K562 (cell line): Measurements from ENCODE around the gene NADSYN1. TPM values are rescaled to one million over a fixed set of nuclear protein-coding genes. Genes with fewer than 3 reads are reported as not detected.

ENCODE experiments used
- ATAC-seq: fragments of 200-7000 bp; cut with Tn5 transposase; 3 replicates; pipeline ENCODE4 v1.9.1; 2020; ENCODE audit warnings: moderate library complexity
- BruUV-seq: library from RNA; stranded (reverse); fragments of 400-500 nt; replicated peaks from 2 replicates; lab custom pipeline; 2021; lab: Mats Ljungman, UMichigan
- CTCF ChIA-PET: fragments of 300-600 bp; formaldehyde crosslinking; extraction: SDS; loops from one replicate; lab custom pipeline; 2021; ENCODE audit warnings: low intra/inter-chr PET ratio; lab: Yijun Ruan, JAX
- POLR2A ChIA-PET: fragments of 300-600, 350-650 bp; sonication (Branson Sonifier 250); formaldehyde crosslinking; extraction: SDS; loops from one replicate; lab custom pipeline; 2021; ENCODE audit warnings: antibody characterized with exemption, inconsistent platforms; lab: Yijun Ruan, JAX
- DNase-seq, 4 experiments: peaks; one replicate each; pipeline versions ENCODE4 v3.0.0 to v3.0.0-alpha.2; 2011 to 2018; ENCODE audit warnings: low spot score in 3 of 4, mixed read lengths in 3 of 4; ENCODE audit errors: extremely low read depth in 1 of 4
- FAIRE-seq: peaks from 2 replicates; lab custom pipeline; 2011; peaks lifted over from hg19 to GRCh38; lab: Jason Lieb, UNC
- H2AFZ ChIP-seq: 2 replicates; pipeline ENCODE4 v1.6.0; 2011; ENCODE audit warnings: low read depth, low read length, control low read depth, inconsistent platforms
- H3K27ac ChIP-seq: fragments of 200-600 bp; 3 replicates; pipeline ENCODE4 v1.8.0; 2011; ENCODE audit warnings: low read depth, mild to moderate bottlenecking, control low read depth, inconsistent platforms, low read length, moderate library complexity, mixed read lengths; ENCODE audit errors: extremely low read depth
- H3K27me3 ChIP-seq, 2 experiments: fragments of 300-600 bp in 1 of 2; 2 replicates in 1 of 2; 3 replicates in 1 of 2; pipeline versions ENCODE4 v1.6.0 to v1.8.0; 2011; ENCODE audit warnings: inconsistent platforms in 2 of 2, low read length in 2 of 2, mild to moderate bottlenecking in 1 of 2, mixed read lengths in 1 of 2, moderate library complexity in 1 of 2; ENCODE audit not compliant: control insufficient read depth in 2 of 2, insufficient read depth in 2 of 2
- H3K36me3 ChIP-seq: fragments of 300-600 bp; 3 replicates; pipeline ENCODE4 v1.8.0; 2011; ENCODE audit warnings: mild to moderate bottlenecking, low read length, inconsistent platforms; ENCODE audit not compliant: control insufficient read depth, insufficient read depth
- H3K4me1 ChIP-seq, 2 experiments: fragments of 200-600 bp in 1 of 2; replicated peaks in 1 of 2; 2 replicates in 1 of 2; 3 replicates in 1 of 2; pipeline versions ENCODE4 v1.5.1 to v1.8.0; 2011; ENCODE audit warnings: inconsistent platforms in 2 of 2, low read length in 2 of 2, mild to moderate bottlenecking in 1 of 2, mixed read lengths in 1 of 2, moderate library complexity in 1 of 2; ENCODE audit not compliant: control insufficient read depth in 2 of 2, insufficient read depth in 2 of 2
- H3K4me2 ChIP-seq: 2 replicates; pipeline ENCODE4 v1.6.1; 2011; ENCODE audit warnings: low read length, control low read depth, inconsistent platforms, mixed read lengths; ENCODE audit not compliant: insufficient read depth
- H3K4me3 ChIP-seq: fragments of 200-600 bp; sonication (generic), shearing (Covaris generic); 2 replicates; pipeline ENCODE4 v1.5.1; 2016; ENCODE audit warnings: control low read depth, inconsistent platforms
- H3K79me2 ChIP-seq: fragments of 200-600 bp; 3 replicates; pipeline ENCODE4 v1.8.0; 2011; ENCODE audit warnings: low read length, inconsistent platforms; ENCODE audit not compliant: control insufficient read depth, insufficient read depth
- H3K9ac ChIP-seq, 2 experiments: 2 replicates each; pipeline versions ENCODE4 v1.6.0 to v1.6.1; 2011; ENCODE audit warnings: low read depth in 2 of 2, low read length in 2 of 2, control low read depth in 1 of 2, inconsistent platforms in 1 of 2, mild to moderate bottlenecking in 1 of 2, mixed read lengths in 1 of 2; ENCODE audit not compliant: insufficient read depth in 1 of 2
- H3K9me1 ChIP-seq: one replicate; pipeline ENCODE4 v1.6.0; 2011; ENCODE audit warnings: inconsistent platforms, mild to moderate bottlenecking, low read length, moderate library complexity; ENCODE audit not compliant: control insufficient read depth, insufficient read depth
- H3K9me3 ChIP-seq: replicated peaks from 2 replicates; pipeline ENCODE4 v1.5.1; 2011; ENCODE audit warnings: low read depth, low read length, inconsistent platforms; ENCODE audit not compliant: control insufficient read depth, insufficient read depth
- H4K20me1 ChIP-seq: replicated peaks from 2 replicates; pipeline ENCODE4 v1.6.1; 2011; ENCODE audit warnings: low read length, inconsistent platforms, mixed read lengths; ENCODE audit not compliant: control insufficient read depth, insufficient read depth
- ARID3A ChIP-seq: IDR thresholded peaks from 2 replicates; pipeline ENCODE4 v1.6.1; 2012; ENCODE audit warnings: low read depth, low read length, improper control_type of control experiment, borderline replicate concordance
- BCLAF1 ChIP-seq, 2 experiments: fragments of 450-650 bp in 1 of 2; IDR thresholded peaks; 2 replicates each; pipeline ENCODE4 v1.6.1; 2011 to 2017; ENCODE audit warnings: low read depth in 2 of 2, antibody characterized with exemption in 1 of 2, borderline replicate concordance in 1 of 2, low read length in 1 of 2, mild to moderate bottlenecking in 1 of 2, mixed read lengths in 1 of 2; ENCODE audit not compliant: control insufficient read depth in 1 of 2
- HDAC8 ChIP-seq: fragments of 450-650 bp; IDR thresholded peaks from 2 replicates; pipeline ENCODE4 v1.6.1; 2016; ENCODE audit warnings: mild to moderate bottlenecking, missing genetic modification characterization, moderate library complexity, missing compliant biosample characterization
- HMBOX1 ChIP-seq: sonication (generic); IDR thresholded peaks from 2 replicates; pipeline ENCODE4 v1.6.1; 2016
- HNRNPH1 ChIP-seq: fragments of 200-400 bp; formaldehyde crosslinking; optimal IDR thresholded peaks from 2 replicates; pipeline ENCODE3; 2017; ENCODE audit warnings: low read depth, mild to moderate bottlenecking, low read length, moderate library complexity
- ILK ChIP-seq: fragments of 450-650 bp; IDR thresholded peaks from 2 replicates; pipeline ENCODE4 v1.6.1; 2016; ENCODE audit warnings: missing genetic modification characterization, low read depth, mild to moderate bottlenecking, missing compliant biosample characterization, moderate library complexity, borderline replicate concordance
- KAT7 ChIP-seq: sonication (generic); formaldehyde crosslinking; IDR thresholded peaks from 2 replicates; pipeline ENCODE4 v1.8.0; 2022; ENCODE audit warnings: missing genetic modification reagents, mild to moderate bottlenecking, borderline replicate concordance
- SAFB ChIP-seq: fragments of 200-400 bp; formaldehyde crosslinking; IDR thresholded peaks from 2 replicates; pipeline ENCODE4 v1.6.1; 2017; ENCODE audit warnings: low read depth, low read length, borderline replicate concordance
- SETDB1 ChIP-seq: IDR thresholded peaks from one replicate; pipeline ENCODE4 v1.6.1; 2012; ENCODE audit warnings: low read length, control low read depth, inconsistent platforms
- ZBTB17 ChIP-seq: fragments of 450-650 bp; formaldehyde crosslinking; IDR thresholded peaks from 2 replicates; pipeline ENCODE4 v1.4.0; 2020; ENCODE audit warnings: mild to moderate bottlenecking
- ZNF224 ChIP-seq: sonication (generic); formaldehyde crosslinking; IDR thresholded peaks from 2 replicates; pipeline ENCODE4 v1.8.0; 2022; ENCODE audit warnings: mild to moderate bottlenecking, missing genetic modification reagents
- ZNF592 ChIP-seq: fragments of 450-650 bp; IDR thresholded peaks from 2 replicates; pipeline ENCODE4 v1.6.1; 2017; ENCODE audit warnings: antibody characterized with exemption, mild to moderate bottlenecking
- WGBS: fragments of 100-300 bp; shearing (Covaris generic); methylation state at CpG from one replicate; pipeline ENCODE4 v1.1.6; 2016; ENCODE audit warnings: low coverage, mixed read lengths; ENCODE audit not compliant: insufficient coverage; ENCODE audit errors: missing lambda C conversion rate; 5-methylcytosine and 5-hydroxymethylcytosine counted together
- in situ Hi-C: fragments of 300-500 bp; cut with MboI; formaldehyde crosslinking; loops from 4 replicates; pipeline ENCODE4 v1.15.0; 2018; ENCODE audit warnings: inconsistent platforms, mixed read lengths
- intact Hi-C: fragments of 100-400 bp; cut with micrococcal nuclease; formaldehyde crosslinking; loops from 2 replicates; pipeline ENCODE4 v1.14.2; 2022
- polyA plus RNA-seq, 8 experiments: library from polyadenylated mRNA; depleted of rRNA in 4 of 8; stranded (reverse) in 5 of 8; unstranded in 3 of 8; fragments of >200 nt; fragmentation: Nextera tagmentation in 2 of 8; fragmentation: Illumina TruSeq in 1 of 8; extraction: Ambion mirVana in 2 of 8; extraction: Trizol in 1 of 8; gene quantifications; 2 replicates each; pipeline versions ENCODE4 v1.2.1 to v1.2.3, GENCODE V29; 2011 to 2014; ENCODE audit warnings: inconsistent platforms in 1 of 8, missing spikeins in 1 of 8
- total RNA-seq, 7 experiments: library from RNA; depleted of rRNA in 6 of 7; stranded (reverse); fragments of >200 nt in 6 of 7; fragmentation: Illumina TruSeq in 2 of 7; extraction: Trizol in 2 of 7; gene quantifications; 2 replicates each; pipeline versions ENCODE4 v1.2.1 to v1.2.3, GENCODE V29; 2011 to 2021; ENCODE audit warnings: low replicate concordance in 1 of 7

Gene NADSYN1
- total and polyA plus RNA-seq, 9 of the 15 experiments (the other 6 are each of a cell fraction or from before 2014, with no cell fraction given), result 12.7 to 57.3 (median 42.1) TPM

- Histone ChIP-seq H3K36me3 (peaks cover 57% of the 10 kb centered on the region; the same call in 2 of the 3 replicates), H3K9me1 (no peaks in the 10 kb centered on the region), H3K4me3 (no peak overlapping the region), H3K4me1 (peaks cover 0 to 5% of the 10 kb centered on the region in 2 experiments; a peak in 1 of 5 replicates), H3K27ac (no peak overlapping the region), H3K9me3 (no peaks in the 10 kb centered on the region), H3K27me3 (no peaks in the 10 kb centered on the region), H3K4me2 (no peak overlapping the region), H2AFZ (no peak overlapping the region), H3K79me2 (no peaks in the 10 kb centered on the region), H3K9ac (no peak overlapping the region), H4K20me1 (no peaks in the 10 kb centered on the region)
- no TSS peak for BruUV-seq
- intact Hi-C loops, result no loop called here
- CTCF ChIA-PET, result no interaction called here
- in situ Hi-C loops, result no loop called here
- WGBS, result 94% methylated on average over 12 of the region's 13 CpGs
- DNase-seq (no peak), ATAC-seq (no peak), FAIRE-seq (no peak)
- POLR2A ChIA-PET, result no interaction called here
- no peak for TF ChIP-seq ILK (tag)
- no peak for TF ChIP-seq ARID3A
- TF ChIP-seq HDAC8 (tag), result no peak
- TF ChIP-seq ZBTB17, result no peak
- TF ChIP-seq ZNF224 (CRISPR knock-in tag), result no peak
- no peak for TF ChIP-seq KAT7 (CRISPR knock-in tag)
- no peak for TF ChIP-seq BCLAF1 (IDR thresholded peaks at IDR 0.05; ENCODE audit: borderline replicate concordance in 1 of 2, control insufficient read depth in 1 of 2, low read depth in 2 of 2, low read length in 1 of 2)
- no peak for TF ChIP-seq SAFB
- TF ChIP-seq HNRNPH1, result no peak
- TF ChIP-seq HMBOX1, result no peak
- no peak for TF ChIP-seq SETDB1
- no peak for TF ChIP-seq ZNF592
These were observed 43.4 kb downstream of the NADSYN1 start for GRCh38 chr11:71496421-71496820.
